Measurements from ENCODE around the gene KAZN.

Gene KAZN

GRCh38 chr1:14635421-14635820 lies 36.9 kb downstream of the KAZN start:
- no peak for DNase-seq (ENCODE audit: low read depth)
- no peak for TF ChIP-seq CTCF (IDR thresholded peaks at IDR 0.05; ENCODE audit: insufficient read depth, low read depth, low read length, missing control alignments)
- H3K4me3 ChIP-seq (ENCODE audit: low read depth, low read length): no peak overlapping the region

- TF ChIP-seq CTCF (IDR thresholded peaks at IDR 0.05; ENCODE audit: insufficient read depth, low read depth, low read length, missing control alignments): no peak
- no peak for DNase-seq (ENCODE audit: low read depth)
- no peak overlapping the region for H3K4me3 ChIP-seq (ENCODE audit: low read depth, low read length)
These were observed 38.6 kb downstream of the KAZN start for GRCh38 chr1:14636897-14637632.

- no peak for TF ChIP-seq CTCF (IDR thresholded peaks at IDR 0.05; ENCODE audit: insufficient read depth, low read depth, low read length, missing control alignments)
- H3K4me3 ChIP-seq (ENCODE audit: low read depth, low read length): no peak overlapping the region
- DNase-seq (ENCODE audit: low read depth): no peak
These were observed 41.0 kb downstream of the KAZN start for GRCh38 chr1:14639291-14640050.

GRCh38 chr1:14642712-14643111 lies 44.2 kb downstream of the KAZN start:
- DNase-seq (ENCODE audit: low read depth): no peak
- TF ChIP-seq CTCF (IDR thresholded peaks at IDR 0.05; ENCODE audit: insufficient read depth, low read depth, low read length, missing control alignments): no peak
- H3K4me3 ChIP-seq (ENCODE audit: low read depth, low read length): no peak overlapping the region

GRCh38 chr1:14646973-14647372 lies 48.5 kb downstream of the KAZN start:
- TF ChIP-seq CTCF (IDR thresholded peaks at IDR 0.05; ENCODE audit: insufficient read depth, low read depth, low read length, missing control alignments): no peak
- no peak for DNase-seq (ENCODE audit: low read depth)
- no peak overlapping the region for H3K4me3 ChIP-seq (ENCODE audit: low read depth, low read length)

GRCh38 chr1:14647777-14648176 lies 49.3 kb downstream of the KAZN start:
- H3K4me3 ChIP-seq (ENCODE audit: low read depth, low read length): no peak overlapping the region
- DNase-seq (ENCODE audit: low read depth): no peak
- TF ChIP-seq CTCF (IDR thresholded peaks at IDR 0.05; ENCODE audit: insufficient read depth, low read depth, low read length, missing control alignments): no peak
